Measurements from ENCODE around the gene ETV6. TPM values are rescaled to one million over a fixed set of nuclear protein-coding genes. Genes with fewer than 3 reads are reported as not detected.

The ETV6 gene
- total and polyA plus RNA-seq, 2 of the 8 experiments (the other 6 are each of a cell fraction or from before 2014, with no cell fraction given) = 5.5 to 23.9 TPM

GRCh38 chr12:11863478-11863906 lies 214.0 kb downstream of the ETV6 start (continued):
- TF ChIP-seq CHD7 (IDR thresholded peaks at IDR 0.05; ENCODE audit: insufficient replicate concordance, low read length) = no peak
- TF ChIP-seq KDM4A (IDR thresholded peaks at IDR 0.05; ENCODE audit: low read depth, low read length, severe bottlenecking) = no peak
- TF ChIP-seq, protein P1, sequence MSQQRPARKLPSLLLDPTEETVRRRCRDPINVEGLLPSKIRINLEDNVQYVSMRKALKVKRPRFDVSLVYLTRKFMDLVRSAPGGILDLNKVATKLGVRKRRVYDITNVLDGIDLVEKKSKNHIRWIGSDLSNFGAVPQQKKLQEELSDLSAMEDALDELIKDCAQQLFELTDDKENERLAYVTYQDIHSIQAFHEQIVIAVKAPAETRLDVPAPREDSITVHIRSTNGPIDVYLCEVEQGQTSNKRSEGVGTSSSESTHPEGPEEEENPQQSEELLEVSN (IDR thresholded peaks at IDR 0.05) = no peak
- no peak for TF ChIP-seq GTF2F1 (IDR thresholded peaks at IDR 0.05; ENCODE audit: borderline replicate concordance, low read depth, low read length)
- no peak for TF ChIP-seq SP2 (IDR thresholded peaks at IDR 0.05; ENCODE audit: low read length)
- no peak for TF ChIP-seq ASH2L (IDR thresholded peaks at IDR 0.05; ENCODE audit: low read length)
- TF ChIP-seq POLR2AphosphoS5 (IDR thresholded peaks at IDR 0.05; ENCODE audit: low read depth, low read length) = no peak

Data from H1 (cell line).